ENCODE results near the gene ZIM2. TPM values are rescaled to one million over a fixed set of nuclear protein-coding genes. Genes with fewer than 3 reads are reported as not detected.
"Not testable (repeated sequence)": the region's sequence is repeated elsewhere in the genome, so short reads cannot be mapped to it uniquely, and the experiment has no call there.

Gene ZIM2
- total and polyA plus RNA-seq, 2 donors (not counting 1 experiment from before 2014, with no cell fraction given): not detected

DNA sequence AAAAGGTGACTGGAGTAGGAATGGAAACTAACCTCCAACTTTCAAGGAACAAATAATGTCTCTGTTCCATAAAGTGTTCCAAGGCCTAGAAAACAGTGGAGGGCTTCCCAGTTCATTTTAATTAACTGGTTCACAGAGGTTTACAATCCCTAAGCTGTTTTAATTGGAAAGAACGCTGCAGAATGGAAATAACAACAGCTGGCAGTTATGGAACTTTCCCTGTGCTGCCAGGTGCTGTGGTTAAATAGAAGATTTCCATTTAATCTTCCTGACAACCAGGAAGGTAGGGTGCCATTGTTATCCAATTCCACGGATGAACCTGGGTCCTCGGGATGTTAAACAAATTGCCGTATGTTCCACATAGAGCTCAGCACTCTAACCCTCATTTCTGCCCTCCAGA is 22.2 kb upstream of the ZIM2 start:
- Mint-ChIP-seq H3K27me3 (no peaks in the 10 kb centered on the region), H3K27ac (no peak overlapping the region), H3K4me1 (no peaks in the 10 kb centered on the region), H3K9me3 (ENCODE audit: insufficient read depth) (peaks cover 3% of the 10 kb centered on the region), H3K4me3 (no peak overlapping the region)
- Histone ChIP-seq H2AFZ (ENCODE audit: insufficient read depth, low read depth, low read length, poor library complexity, severe bottlenecking) (no peak overlapping the region), H4K20me1 (ENCODE audit: control insufficient read depth, insufficient read depth, low read length, poor library complexity, severe bottlenecking) (no peaks in the 10 kb centered on the region), H3K9ac (ENCODE audit: low read length) (no peak overlapping the region), H3K4me1 (ENCODE audit: control insufficient read depth in 2 of 2, insufficient read depth in 2 of 2, low read length in 2 of 2) (no peaks in the 10 kb centered on the region), H3K79me2 (ENCODE audit: control insufficient read depth, insufficient read depth, low read length) (no peaks in the 10 kb centered on the region), H3K4me3 (ENCODE audit: control extremely low read depth in 1 of 5, extremely low read depth in 1 of 5, insufficient read depth in 1 of 5, low read depth in 2 of 5, low read length in 4 of 5) (no peak overlapping the region), H3K27me3 (replicated peaks in 1 of 4; ENCODE audit: control extremely low read depth in 1 of 4, control insufficient read depth in 3 of 4, insufficient read depth in 4 of 4, low read length in 3 of 4) (no peaks in the 10 kb centered on the region), H3K4me2 (replicated peaks; ENCODE audit: low read depth, low read length, poor library complexity, severe bottlenecking) (no peak overlapping the region), H3K36me3 (replicated peaks in 1 of 2; ENCODE audit: control extremely low read depth in 1 of 2, control insufficient read depth in 1 of 2, extremely low read depth in 1 of 2, insufficient read depth in 2 of 2, low read length in 1 of 2) (no peaks in the 10 kb centered on the region), H3K9me3 (ENCODE audit: control extremely low read depth in 1 of 3, control insufficient read depth in 2 of 3, insufficient read depth in 1 of 3, low read length in 2 of 3) (peaks cover 1 to 11% (median 4%) of the 10 kb centered on the region in 3 donors), H3K27ac (ENCODE audit: low read length in 2 of 2) (no peak overlapping the region)
- no peak for DNase-seq
- no peak for ATAC-seq (ENCODE audit: low read depth)
- TF ChIP-seq EZH2 (IDR thresholded peaks at IDR 0.05; ENCODE audit: borderline replicate concordance, insufficient read depth, low read depth, low read length, poor library complexity, severe bottlenecking) (no peak), CTCF (IDR thresholded peaks at IDR 0.05) (no peak)
- CTCF ChIA-PET: no interaction called here
- WGBS (ENCODE audit: insufficient coverage): 100% methylated on average over 2 of the region's 4 CpGs
- POLR2A ChIA-PET: no interaction called here
- intact Hi-C loops (cut with micrococcal nuclease): no loop called here

DNA sequence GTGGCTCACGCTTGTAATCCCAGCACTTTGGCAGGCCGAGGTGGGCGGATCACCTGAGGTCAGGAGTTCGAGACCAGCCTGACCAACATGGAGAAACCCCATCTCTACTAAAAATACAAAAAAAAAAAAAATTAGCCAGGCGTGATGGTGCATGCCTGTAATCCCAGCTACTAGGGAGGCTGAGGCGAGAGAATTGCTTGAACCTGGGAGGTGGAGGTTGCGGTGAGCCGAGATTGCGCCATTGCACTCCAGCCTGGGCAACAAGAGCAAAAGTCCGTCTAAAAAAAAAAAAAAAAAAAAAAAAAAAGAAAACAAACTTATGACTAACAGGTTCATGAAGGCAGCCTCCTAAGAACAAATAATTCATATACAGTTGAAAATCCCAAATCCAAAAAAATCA is 19.9 kb upstream of the ZIM2 start:
- H3K9ac ChIP-seq (ENCODE audit: low read length); H3K27me3 Mint-ChIP-seq; H3K4me1 Mint-ChIP-seq; H3K4me2 ChIP-seq (replicated peaks; ENCODE audit: low read depth, low read length, poor library complexity, severe bottlenecking); POLR2A ChIA-PET; H4K20me1 ChIP-seq (ENCODE audit: control insufficient read depth, insufficient read depth, low read length, poor library complexity, severe bottlenecking); H3K27ac ChIP-seq (ENCODE audit: low read length in 2 of 2); H3K27ac Mint-ChIP-seq; H3K79me2 ChIP-seq (ENCODE audit: control insufficient read depth, insufficient read depth, low read length); H3K36me3 ChIP-seq (replicated peaks in 1 of 2; ENCODE audit: control extremely low read depth in 1 of 2, control insufficient read depth in 1 of 2, extremely low read depth in 1 of 2, insufficient read depth in 2 of 2, low read length in 1 of 2); H3K4me3 ChIP-seq (ENCODE audit: control extremely low read depth in 1 of 5, extremely low read depth in 1 of 5, insufficient read depth in 1 of 5, low read depth in 2 of 5, low read length in 4 of 5); H2AFZ ChIP-seq (ENCODE audit: insufficient read depth, low read depth, low read length, poor library complexity, severe bottlenecking); H3K4me3 Mint-ChIP-seq; H3K4me1 ChIP-seq (ENCODE audit: control insufficient read depth in 2 of 2, insufficient read depth in 2 of 2, low read length in 2 of 2); DNase-seq; intact Hi-C loops (cut with micrococcal nuclease); H3K9me3 Mint-ChIP-seq (ENCODE audit: insufficient read depth); H3K27me3 ChIP-seq (replicated peaks in 1 of 4; ENCODE audit: control extremely low read depth in 1 of 4, control insufficient read depth in 3 of 4, insufficient read depth in 4 of 4, low read length in 3 of 4); ATAC-seq (ENCODE audit: low read depth): not testable (repeated sequence)
- 88% methylated on average over 6 of the region's 10 CpGs for WGBS (ENCODE audit: insufficient coverage)
- H3K9me3 ChIP-seq (ENCODE audit: control extremely low read depth in 1 of 3, control insufficient read depth in 2 of 3, insufficient read depth in 1 of 3, low read length in 2 of 3): peaks cover 1 to 15% (median 5%) of the 10 kb centered on the region in 3 donors
- CTCF ChIA-PET: interaction anchor here (0.8 kb wide), 1 partner anchor 13 kb away, joined by 3 read pairs; no protein-coding TSS in a partner anchor
